ENCODE data around the gene DCXR. TPM values are rescaled to one million over a fixed set of nuclear protein-coding genes. Genes with fewer than 3 reads are reported as not detected.

The DCXR gene
- total and polyA plus RNA-seq, 2 of the 13 experiments (the other 11 are each of a cell fraction or from before 2014, with no cell fraction given), result 287 to 311 TPM

GRCh38 chr17:82003411-82004381 lies 33.8 kb downstream of the DCXR start (continued):
- TF ChIP-seq ZBTB40 (IDR thresholded peaks at IDR 0.05) (no peak), ZBTB40 (CRISPR knock-in tag; IDR thresholded peaks at IDR 0.05) (peak; percentile 88), ARNT2 (CRISPR knock-in tag; IDR thresholded peaks at IDR 0.05; ENCODE audit: low read depth) (peak; percentile 92), ZFP82 (CRISPR knock-in tag; IDR thresholded peaks at IDR 0.05; ENCODE audit: borderline replicate concordance) (no peak), ZMAT3 (CRISPR knock-in tag; conservative IDR thresholded peaks at IDR 0.05) (peak; percentile 79; the same call in 1 of the 2 replicates), KDM2A (CRISPR knock-in tag; IDR thresholded peaks at IDR 0.05; ENCODE audit: borderline replicate concordance, low read depth) (peak; percentile 92), MLX (CRISPR knock-in tag; IDR thresholded peaks at IDR 0.05) (peak; percentile 96), ZBTB25 (CRISPR knock-in tag; IDR thresholded peaks at IDR 0.05) (peak; percentile 81), ZNF432 (CRISPR knock-in tag; IDR thresholded peaks at IDR 0.05; ENCODE audit: borderline replicate concordance) (no peak), ZNF280D (CRISPR knock-in tag; IDR thresholded peaks at IDR 0.05) (peak; percentile 86), EZH2 (conservative IDR thresholded peaks at IDR 0.05; ENCODE audit: low read depth, low read length) (no peak), ATF4 (CRISPR knock-in tag; IDR thresholded peaks at IDR 0.05) (peak in 1 of 2 experiments; percentile 72; a peak in 2 of 4 replicates)
